Immature natural killer cell (primary cell): ENCODE measurements around the gene CFHR4. TPM values are rescaled to one million over a fixed set of nuclear protein-coding genes. Genes with fewer than 3 reads are reported as not detected.
"Not testable (repeated sequence)": the region's sequence is repeated elsewhere in the genome, so short reads cannot be mapped to it uniquely, and the experiment has no call there.

Experiments
- DNase-seq, 3 donors: peaks; one replicate each; pipeline ENCODE4 v3.0.0; 2022; ENCODE audit warnings: mixed read lengths in 1 of 3
- H3K27ac Mint-ChIP-seq, 6 donors: one replicate each; pipeline ENCODE4 v1.8.0; 2020; ENCODE audit warnings: mixed read lengths in 6 of 6, mild to moderate bottlenecking in 5 of 6, inconsistent platforms in 4 of 6, moderate library complexity in 3 of 6
- H3K27me3 Mint-ChIP-seq, 3 donors: one replicate each; pipeline ENCODE4 v1.8.0; 2020 to 2021; ENCODE audit warnings: low read depth in 3 of 3, mild to moderate bottlenecking in 3 of 3, mixed read lengths in 3 of 3, moderate library complexity in 3 of 3, inconsistent platforms in 1 of 3
- H3K36me3 Mint-ChIP-seq, 3 donors: one replicate each; pipeline ENCODE4 v1.8.0; 2020; ENCODE audit warnings: mixed read lengths in 3 of 3, inconsistent platforms in 2 of 3, mild to moderate bottlenecking in 2 of 3
- H3K4me1 Mint-ChIP-seq, 2 donors: one replicate each; pipeline ENCODE4 v1.8.0; 2020; ENCODE audit warnings: inconsistent platforms in 2 of 2, mild to moderate bottlenecking in 2 of 2, mixed read lengths in 2 of 2, moderate library complexity in 1 of 2
- H3K4me3 Mint-ChIP-seq, 5 donors: one replicate each; pipeline ENCODE4 v1.8.0; 2020; ENCODE audit warnings: mild to moderate bottlenecking in 5 of 5, mixed read lengths in 5 of 5, inconsistent platforms in 3 of 5, moderate library complexity in 3 of 5
- H3K9me3 Mint-ChIP-seq, 6 donors: one replicate each; pipeline ENCODE4 v1.8.0; 2020; ENCODE audit warnings: mild to moderate bottlenecking in 6 of 6, mixed read lengths in 6 of 6, inconsistent platforms in 4 of 6, moderate library complexity in 3 of 6
- polyA plus RNA-seq, 3 donors: library from polyadenylated mRNA; unstranded; fragments of 300-500 nt; fragmentation: Illumina TruSeq; gene quantifications; one replicate each; pipeline ENCODE4 v1.2.3, GENCODE V29; 2021

CFHR4 gene
- polyA plus RNA-seq, 3 donors from 2014 or later: not detected

DNA sequence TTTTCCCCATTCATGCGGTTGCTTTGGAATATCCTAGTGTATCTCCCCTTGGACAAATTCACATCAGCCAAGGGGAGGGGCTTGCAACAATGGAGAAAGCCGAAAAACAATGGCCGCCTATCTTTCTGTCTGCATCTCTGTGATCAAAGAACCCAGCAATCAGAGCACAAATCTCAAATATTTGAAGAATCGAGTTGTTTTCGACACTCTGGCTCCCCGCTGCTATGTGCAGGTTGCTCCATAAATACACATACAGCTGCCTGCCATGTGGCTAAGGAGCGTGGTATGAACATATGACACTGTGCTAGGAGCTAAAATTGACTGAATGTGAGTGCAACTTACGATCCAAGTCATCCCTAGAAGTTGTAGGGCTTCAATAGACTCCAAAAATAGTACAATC lies 8.5 kb downstream of the CFHR4 start:
- H3K27me3 Mint-ChIP-seq: peaks cover 2 to 5% (median 5%) of the 10 kb centered on the region in 3 donors
- peaks cover 4 to 21% (median 11%) of the 10 kb centered on the region in 6 donors for H3K9me3 Mint-ChIP-seq
- H3K27ac Mint-ChIP-seq: no peak overlapping the region
- DNase-seq: no peak
- H3K4me1 Mint-ChIP-seq: no peaks in the 10 kb centered on the region
- H3K36me3 Mint-ChIP-seq: no peaks in the 10 kb centered on the region
- no peak overlapping the region for H3K4me3 Mint-ChIP-seq

GRCh38 chr1:196897158-196897828 lies 9.4 kb downstream of the CFHR4 start:
- no peaks in the 10 kb centered on the region for H3K4me1 Mint-ChIP-seq
- H3K4me3 Mint-ChIP-seq: no peak overlapping the region
- peaks cover 4 to 25% (median 12%) of the 10 kb centered on the region in 6 donors for H3K9me3 Mint-ChIP-seq
- H3K27me3 Mint-ChIP-seq: peaks cover 2 to 5% (median 5%) of the 10 kb centered on the region in 3 donors
- no peaks in the 10 kb centered on the region for H3K36me3 Mint-ChIP-seq
- no peak overlapping the region for H3K27ac Mint-ChIP-seq
- DNase-seq: no peak

GRCh38 chr1:196902344-196902743 lies 14.5 kb downstream of the CFHR4 start:
- no peak overlapping the region for H3K4me3 Mint-ChIP-seq
- no peak for DNase-seq
- no peak overlapping the region for H3K27ac Mint-ChIP-seq
- no peaks in the 10 kb centered on the region for H3K4me1 Mint-ChIP-seq
- peaks cover 0 to 26% (median 9%) of the 10 kb centered on the region in 6 donors for H3K9me3 Mint-ChIP-seq
- H3K27me3 Mint-ChIP-seq: peaks cover 0 to 3% (median 2%) of the 10 kb centered on the region in 3 donors
- H3K36me3 Mint-ChIP-seq: no peaks in the 10 kb centered on the region

- no peak overlapping the region for H3K4me3 Mint-ChIP-seq
- H3K4me1 Mint-ChIP-seq: no peaks in the 10 kb centered on the region
- no peaks in the 10 kb centered on the region for H3K27me3 Mint-ChIP-seq
- no peak for DNase-seq
- peaks cover 0 to 5% (median 2%) of the 10 kb centered on the region in 6 donors for H3K9me3 Mint-ChIP-seq
- no peak overlapping the region for H3K27ac Mint-ChIP-seq
- H3K36me3 Mint-ChIP-seq: no peaks in the 10 kb centered on the region
Measured at GRCh38 chr1:196910215-196910614, 22.4 kb downstream of the CFHR4 start.

DNA sequence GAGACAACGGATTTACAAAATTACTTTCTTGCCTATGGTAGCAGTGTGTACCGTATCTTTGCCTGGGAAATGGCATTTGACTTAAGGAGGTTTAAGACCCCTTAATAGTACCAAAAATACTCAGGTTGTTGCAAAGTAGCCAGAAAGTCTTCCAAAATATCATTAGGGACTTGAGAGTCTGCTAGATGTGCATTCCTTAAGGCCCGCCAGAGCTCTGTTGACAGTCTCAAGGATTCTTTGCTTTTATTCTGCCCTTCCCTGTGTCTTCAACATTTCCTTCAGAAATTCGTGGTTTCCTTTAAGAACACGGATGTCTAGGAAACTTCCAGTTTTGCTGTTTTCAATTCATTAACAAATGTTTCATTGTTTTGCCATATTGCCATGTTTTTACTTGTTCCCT lies 24.4 kb downstream of the CFHR4 start:
- H3K4me3 Mint-ChIP-seq, DNase-seq, H3K27me3 Mint-ChIP-seq, H3K36me3 Mint-ChIP-seq, H3K4me1 Mint-ChIP-seq, H3K27ac Mint-ChIP-seq, H3K9me3 Mint-ChIP-seq: not testable (repeated sequence)

- peaks cover 0 to 11% (median 2%) of the 10 kb centered on the region in 6 donors for H3K9me3 Mint-ChIP-seq
- not testable (repeated sequence) for H3K4me1 Mint-ChIP-seq, DNase-seq, H3K4me3 Mint-ChIP-seq, H3K27ac Mint-ChIP-seq, H3K36me3 Mint-ChIP-seq, H3K27me3 Mint-ChIP-seq
Measured at GRCh38 chr1:196926839-196927238, 39.0 kb downstream of the CFHR4 start.

DNA sequence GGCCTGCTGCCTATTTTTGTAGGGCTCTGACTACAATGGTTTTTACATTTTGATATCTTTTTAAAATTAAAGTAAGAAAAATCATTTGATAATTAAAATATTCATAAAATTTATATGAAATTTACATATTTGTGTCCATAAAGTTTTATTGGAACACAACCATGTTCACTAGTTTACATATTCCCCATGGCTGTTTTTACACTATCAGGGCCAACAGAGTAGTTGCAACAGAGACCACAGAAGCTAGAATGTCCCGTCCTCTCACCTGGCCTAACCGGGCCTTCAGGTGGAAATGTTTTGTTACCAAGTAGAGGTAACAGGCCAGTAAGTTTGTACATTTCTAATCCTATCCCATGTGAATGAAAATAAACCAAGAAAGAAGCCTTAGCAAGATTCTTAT lies 45.0 kb downstream of the CFHR4 start:
- H3K27ac Mint-ChIP-seq, DNase-seq, H3K4me1 Mint-ChIP-seq, H3K4me3 Mint-ChIP-seq, H3K27me3 Mint-ChIP-seq, H3K36me3 Mint-ChIP-seq: not testable (repeated sequence)
- peaks cover 2 to 14% (median 4%) of the 10 kb centered on the region in 6 donors for H3K9me3 Mint-ChIP-seq

- H3K4me3 Mint-ChIP-seq: no peak overlapping the region
- H3K27me3 Mint-ChIP-seq: no peaks in the 10 kb centered on the region
- H3K4me1 Mint-ChIP-seq: no peaks in the 10 kb centered on the region
- no peak for DNase-seq
- peaks cover 0 to 3% (median 0%) of the 10 kb centered on the region in 3 donors for H3K36me3 Mint-ChIP-seq
- H3K27ac Mint-ChIP-seq: no peak overlapping the region
- H3K9me3 Mint-ChIP-seq: peaks cover 2 to 17% (median 4%) of the 10 kb centered on the region in 6 donors
Measured at GRCh38 chr1:196933531-196934189, 45.8 kb downstream of the CFHR4 start.

DNA sequence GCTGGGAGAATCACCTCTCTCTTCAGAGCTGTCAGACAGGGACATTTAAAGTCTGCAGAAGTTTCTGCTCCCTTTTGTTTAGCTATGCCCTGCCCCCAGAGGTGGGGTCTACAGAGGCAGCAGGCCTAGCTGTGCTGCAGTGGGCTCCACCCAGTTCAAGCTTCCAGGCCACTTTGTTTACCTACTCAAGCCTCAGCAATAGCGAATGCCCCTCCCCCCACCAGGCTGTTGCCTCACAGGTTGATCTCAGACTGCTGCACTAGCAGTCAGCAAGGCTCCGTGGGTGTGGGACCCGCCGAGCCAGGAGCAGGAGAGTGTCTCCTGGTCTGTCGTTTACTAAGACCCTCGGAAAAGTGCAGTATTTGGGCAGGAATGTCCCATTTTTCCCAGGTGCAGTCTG lies 53.6 kb downstream of the CFHR4 start:
- H3K9me3 Mint-ChIP-seq: peaks cover 2 to 20% (median 7%) of the 10 kb centered on the region in 6 donors
- DNase-seq, H3K4me1 Mint-ChIP-seq, H3K36me3 Mint-ChIP-seq, H3K4me3 Mint-ChIP-seq, H3K27ac Mint-ChIP-seq, H3K27me3 Mint-ChIP-seq: not testable (repeated sequence)

GRCh38 chr1:196943568-196943967 lies 55.7 kb downstream of the CFHR4 start, which contains the start of gene CFHR2:
TSS of gene CFHR2 (plus strand) at chr1:196943738. CDS start at chr1:196943881, 143 bp downstream.
- H3K27ac Mint-ChIP-seq, H3K4me3 Mint-ChIP-seq, H3K36me3 Mint-ChIP-seq, DNase-seq, H3K27me3 Mint-ChIP-seq, H3K4me1 Mint-ChIP-seq: not testable (repeated sequence)
- peaks cover 0 to 11% (median 7%) of the 10 kb centered on the region in 6 donors for H3K9me3 Mint-ChIP-seq

DNA sequence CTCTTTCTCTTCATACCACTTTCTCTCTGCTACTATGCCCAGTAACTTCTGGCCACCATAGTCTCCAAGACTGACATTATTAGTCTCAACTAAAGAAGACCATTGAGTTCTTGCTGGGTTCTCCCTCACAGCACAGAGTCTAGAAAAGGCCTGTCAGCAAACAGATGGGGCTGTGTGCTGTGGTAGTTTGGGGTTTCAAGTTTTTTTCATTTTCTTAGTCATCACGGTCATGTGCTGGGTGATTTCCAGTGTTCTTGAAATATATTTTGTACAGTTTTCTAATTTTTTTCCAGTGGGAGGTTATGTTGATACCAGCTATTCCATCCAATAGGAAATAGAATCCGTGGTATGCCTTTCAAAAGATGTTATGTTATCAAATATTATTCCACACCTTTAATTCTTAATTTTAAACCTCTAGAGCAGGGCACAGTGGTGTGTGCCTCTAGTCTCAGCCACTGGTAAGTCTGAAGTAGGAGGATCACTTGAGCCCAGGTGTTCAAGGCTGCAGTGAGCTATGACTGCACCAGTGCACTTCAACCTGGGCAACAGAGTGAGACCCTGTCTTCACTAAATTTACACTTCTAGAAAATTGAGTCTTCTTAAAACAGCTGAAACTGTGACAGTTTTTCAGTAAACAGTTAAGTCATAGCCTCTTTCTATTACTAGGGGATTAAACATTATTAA lies 64.0 kb downstream of the CFHR4 start:
- Mint-ChIP-seq H3K9me3 (peaks cover 0 to 5% (median under 1%) of the 10 kb centered on the region in 6 donors), H3K36me3 (no peaks in the 10 kb centered on the region), H3K4me1 (no peaks in the 10 kb centered on the region), H3K4me3 (no peak overlapping the region), H3K27me3 (no peaks in the 10 kb centered on the region), H3K27ac (no peak overlapping the region)
- DNase-seq: no peak

- Mint-ChIP-seq H3K36me3 (no peaks in the 10 kb centered on the region), H3K27ac (no peak overlapping the region), H3K4me3 (no peak overlapping the region), H3K27me3 (no peaks in the 10 kb centered on the region), H3K9me3 (peaks cover 0 to 5% (median under 1%) of the 10 kb centered on the region in 6 donors), H3K4me1 (no peaks in the 10 kb centered on the region)
- no peak for DNase-seq
Measured at GRCh38 chr1:196954778-196955177, 66.9 kb downstream of the CFHR4 start.

DNA sequence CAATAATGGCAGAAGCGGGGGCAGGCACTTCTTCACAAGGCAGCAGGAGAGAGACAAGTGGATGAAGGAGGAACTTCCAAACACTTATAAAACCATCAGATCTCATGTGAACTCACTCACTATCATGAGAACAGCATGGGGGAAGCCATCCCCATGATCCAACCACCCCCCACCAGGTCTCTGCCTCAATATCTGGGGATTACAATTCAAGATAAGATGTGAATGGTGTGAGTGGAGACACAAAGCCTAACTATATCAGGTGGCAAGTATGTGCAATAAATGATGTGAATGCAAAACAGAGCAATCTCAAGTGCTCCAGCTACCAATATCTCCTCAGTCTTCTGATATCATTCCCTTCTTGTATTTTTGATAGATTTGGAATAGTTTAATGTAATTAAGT lies 68.1 kb downstream of the CFHR4 start:
- Mint-ChIP-seq H3K9me3 (peaks cover 0 to 4% (median 1%) of the 10 kb centered on the region in 6 donors), H3K36me3 (no peaks in the 10 kb centered on the region), H3K27me3 (no peaks in the 10 kb centered on the region), H3K4me1 (no peaks in the 10 kb centered on the region), H3K27ac (no peak overlapping the region), H3K4me3 (no peak overlapping the region)
- no peak for DNase-seq

GRCh38 chr1:196960854-196961253 lies 73.0 kb downstream of the CFHR4 start:
- Mint-ChIP-seq H3K9me3 (peaks cover 0 to 9% (median 3%) of the 10 kb centered on the region in 6 donors), H3K27me3 (no peaks in the 10 kb centered on the region), H3K36me3 (no peaks in the 10 kb centered on the region), H3K27ac (no peak overlapping the region), H3K4me1 (no peaks in the 10 kb centered on the region), H3K4me3 (no peak overlapping the region)
- no peak for DNase-seq
